HepG2 (cell line): ENCODE measurements around the gene TPBGL. TPM values are rescaled to one million over a fixed set of nuclear protein-coding genes. Genes with fewer than 3 reads are reported as not detected.

Experiments used
- CBX5 ChIP-seq: sonication (generic); formaldehyde crosslinking; IDR thresholded peaks from 2 replicates; pipeline ENCODE4 v1.4.0; 2020; ENCODE audit warnings: missing genetic modification reagents, borderline replicate concordance
- FOXJ3 ChIP-seq: sonication (generic); formaldehyde crosslinking; IDR thresholded peaks from 2 replicates; pipeline ENCODE4 v1.4.0; 2020; ENCODE audit warnings: missing genetic modification reagents, mild to moderate bottlenecking, borderline replicate concordance
- HOXA3 ChIP-seq: sonication (generic); formaldehyde crosslinking; IDR thresholded peaks from 2 replicates; pipeline ENCODE4 v1.5.0; 2020; ENCODE audit warnings: missing genetic modification reagents
- NFKBIZ ChIP-seq: IDR thresholded peaks from 2 replicates; pipeline ENCODE4 v1.6.1; 2018; ENCODE audit warnings: missing genetic modification reagents, missing compliant biosample characterization
- PPARG ChIP-seq: conservative IDR thresholded peaks from 2 replicates; pipeline ENCODE4 v1.6.1; 2016; ENCODE audit warnings: missing biosample characterization, missing genetic modification reagents
- TCF7 ChIP-seq: sonication (generic); IDR thresholded peaks from 2 replicates; pipeline ENCODE4 v1.6.1; 2016; ENCODE audit warnings: antibody characterized with exemption, low read depth
- ZKSCAN5 ChIP-seq: sonication (generic); formaldehyde crosslinking; IDR thresholded peaks from 2 replicates; pipeline ENCODE4 v1.5.1; 2020; ENCODE audit warnings: mild to moderate bottlenecking, missing genetic modification reagents
- ZNF256 ChIP-seq: sonication (generic); formaldehyde crosslinking; conservative IDR thresholded peaks from 2 replicates; pipeline ENCODE4 v1.4.0; 2020; ENCODE audit warnings: missing genetic modification reagents
- ZNF430 ChIP-seq: sonication (generic); formaldehyde crosslinking; IDR thresholded peaks from 2 replicates; pipeline ENCODE4 v1.9.0; 2021; ENCODE audit warnings: mild to moderate bottlenecking, missing genetic modification reagents
- ZNF616 ChIP-seq: sonication (generic); formaldehyde crosslinking; IDR thresholded peaks from 2 replicates; pipeline ENCODE4 v1.5.0; 2020; ENCODE audit warnings: low read depth, mild to moderate bottlenecking, missing genetic modification reagents
- polyA plus RNA-seq, 8 experiments: library from polyadenylated mRNA; depleted of rRNA in 3 of 8; stranded (reverse) in 7 of 8; unstranded in 1 of 8; fragments of >200 nt; fragmentation: Illumina TruSeq in 4 of 8; extraction: Trizol in 4 of 8; gene quantifications; 2 replicates each; pipeline versions ENCODE4 v1.2.1 to v1.2.3, GENCODE V29; 2011 to 2016; ENCODE audit warnings: low read depth in 4 of 8, missing spikeins in 1 of 8, mixed read lengths in 1 of 8; ENCODE audit not compliant: insufficient read depth in 1 of 8
- total RNA-seq, 5 experiments: library from RNA; depleted of rRNA; stranded (reverse); fragments of >200 nt; fragmentation: Illumina TruSeq; extraction: Trizol; gene quantifications; 2 replicates each; pipeline ENCODE4 v1.2.3, GENCODE V29; 2016; ENCODE audit warnings: low read depth in 1 of 5
- TF ChIP-seq, protein P1 (sequence below): IDR thresholded peaks from 2 replicates; pipeline ENCODE4 v1.6.1; 2016; ENCODE audit warnings: low read depth, missing genetic modification reagents, missing compliant biosample characterization
- TF ChIP-seq, protein P2 (sequence below): sonication (generic); formaldehyde crosslinking; IDR thresholded peaks from 2 replicates; pipeline ENCODE4 v1.4.0; 2020; ENCODE audit warnings: missing genetic modification reagents; ENCODE audit errors: not compliant biosample characterization
- TF ChIP-seq, protein P3 (sequence below): sonication (generic); formaldehyde crosslinking; IDR thresholded peaks from 2 replicates; pipeline ENCODE4 v1.5.1; 2020; ENCODE audit warnings: mild to moderate bottlenecking, moderate library complexity, missing genetic modification reagents
- TF ChIP-seq, protein P4 (sequence below), 2 experiments: IDR thresholded peaks; 2 replicates each; pipeline ENCODE4 v1.6.1; 2011 to 2012; ENCODE audit warnings: low read length in 2 of 2, borderline replicate concordance in 1 of 2, low read depth in 1 of 2, mild to moderate bottlenecking in 1 of 2, moderate library complexity in 1 of 2
- TF ChIP-seq, protein P5 (sequence below): sonication (generic); formaldehyde crosslinking; IDR thresholded peaks from 2 replicates; pipeline ENCODE4 v1.5.0; 2020; ENCODE audit warnings: mild to moderate bottlenecking, missing genetic modification reagents, borderline replicate concordance

The TPBGL gene
- total and polyA plus RNA-seq, 2 of the 13 experiments (the other 11 are each of a cell fraction or from before 2014, with no cell fraction given) = not detected

DNA sequence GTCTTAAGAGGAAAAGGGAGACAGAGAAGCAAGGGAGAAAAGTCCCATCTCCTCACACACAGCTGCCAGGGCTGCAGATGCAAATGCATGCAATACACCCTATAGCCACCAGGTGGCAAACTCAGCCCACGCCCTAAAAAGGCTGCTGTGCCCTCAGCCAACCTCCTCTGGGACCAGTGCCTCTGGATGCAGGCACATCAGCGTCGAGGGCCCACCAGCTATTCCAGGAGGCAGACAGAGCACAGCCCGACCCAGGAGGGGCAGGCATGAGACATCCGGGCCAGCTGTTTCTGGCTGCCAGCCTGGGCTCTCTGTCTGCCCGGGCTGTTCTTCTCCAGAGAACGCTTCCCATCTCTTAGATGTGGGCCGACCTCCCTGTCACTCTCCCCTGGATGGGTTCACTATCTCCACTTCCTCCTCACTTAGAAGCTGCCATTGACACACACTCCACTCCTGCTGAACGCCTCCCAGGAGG, 39.7 kb downstream of the TPBGL start (continued):
- no peak for TF ChIP-seq ZKSCAN5 (CRISPR knock-in tag)
- TF ChIP-seq, protein P1, sequence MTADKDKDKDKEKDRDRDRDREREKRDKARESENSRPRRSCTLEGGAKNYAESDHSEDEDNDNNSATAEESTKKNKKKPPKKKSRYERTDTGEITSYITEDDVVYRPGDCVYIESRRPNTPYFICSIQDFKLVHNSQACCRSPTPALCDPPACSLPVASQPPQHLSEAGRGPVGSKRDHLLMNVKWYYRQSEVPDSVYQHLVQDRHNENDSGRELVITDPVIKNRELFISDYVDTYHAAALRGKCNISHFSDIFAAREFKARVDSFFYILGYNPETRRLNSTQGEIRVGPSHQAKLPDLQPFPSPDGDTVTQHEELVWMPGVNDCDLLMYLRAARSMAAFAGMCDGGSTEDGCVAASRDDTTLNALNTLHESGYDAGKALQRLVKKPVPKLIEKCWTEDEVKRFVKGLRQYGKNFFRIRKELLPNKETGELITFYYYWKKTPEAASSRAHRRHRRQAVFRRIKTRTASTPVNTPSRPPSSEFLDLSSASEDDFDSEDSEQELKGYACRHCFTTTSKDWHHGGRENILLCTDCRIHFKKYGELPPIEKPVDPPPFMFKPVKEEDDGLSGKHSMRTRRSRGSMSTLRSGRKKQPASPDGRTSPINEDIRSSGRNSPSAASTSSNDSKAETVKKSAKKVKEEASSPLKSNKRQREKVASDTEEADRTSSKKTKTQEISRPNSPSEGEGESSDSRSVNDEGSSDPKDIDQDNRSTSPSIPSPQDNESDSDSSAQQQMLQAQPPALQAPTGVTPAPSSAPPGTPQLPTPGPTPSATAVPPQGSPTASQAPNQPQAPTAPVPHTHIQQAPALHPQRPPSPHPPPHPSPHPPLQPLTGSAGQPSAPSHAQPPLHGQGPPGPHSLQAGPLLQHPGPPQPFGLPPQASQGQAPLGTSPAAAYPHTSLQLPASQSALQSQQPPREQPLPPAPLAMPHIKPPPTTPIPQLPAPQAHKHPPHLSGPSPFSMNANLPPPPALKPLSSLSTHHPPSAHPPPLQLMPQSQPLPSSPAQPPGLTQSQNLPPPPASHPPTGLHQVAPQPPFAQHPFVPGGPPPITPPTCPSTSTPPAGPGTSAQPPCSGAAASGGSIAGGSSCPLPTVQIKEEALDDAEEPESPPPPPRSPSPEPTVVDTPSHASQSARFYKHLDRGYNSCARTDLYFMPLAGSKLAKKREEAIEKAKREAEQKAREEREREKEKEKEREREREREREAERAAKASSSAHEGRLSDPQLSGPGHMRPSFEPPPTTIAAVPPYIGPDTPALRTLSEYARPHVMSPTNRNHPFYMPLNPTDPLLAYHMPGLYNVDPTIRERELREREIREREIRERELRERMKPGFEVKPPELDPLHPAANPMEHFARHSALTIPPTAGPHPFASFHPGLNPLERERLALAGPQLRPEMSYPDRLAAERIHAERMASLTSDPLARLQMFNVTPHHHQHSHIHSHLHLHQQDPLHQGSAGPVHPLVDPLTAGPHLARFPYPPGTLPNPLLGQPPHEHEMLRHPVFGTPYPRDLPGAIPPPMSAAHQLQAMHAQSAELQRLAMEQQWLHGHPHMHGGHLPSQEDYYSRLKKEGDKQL (CRISPR knock-in tag) = no peak
- TF ChIP-seq, protein P2, sequence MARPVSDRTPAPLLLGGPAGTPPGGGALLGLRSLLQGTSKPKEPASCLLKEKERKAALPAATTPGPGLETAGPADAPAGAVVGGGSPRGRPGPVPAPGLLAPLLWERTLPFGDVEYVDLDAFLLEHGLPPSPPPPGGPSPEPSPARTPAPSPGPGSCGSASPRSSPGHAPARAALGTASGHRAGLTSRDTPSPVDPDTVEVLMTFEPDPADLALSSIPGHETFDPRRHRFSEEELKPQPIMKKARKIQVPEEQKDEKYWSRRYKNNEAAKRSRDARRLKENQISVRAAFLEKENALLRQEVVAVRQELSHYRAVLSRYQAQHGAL (CRISPR knock-in tag) = no peak
- no peak for TF ChIP-seq ZNF430 (CRISPR knock-in tag)
- TF ChIP-seq FOXJ3 (CRISPR knock-in tag) = no peak
- TF ChIP-seq TCF7 = no peak
- TF ChIP-seq, protein P3, sequence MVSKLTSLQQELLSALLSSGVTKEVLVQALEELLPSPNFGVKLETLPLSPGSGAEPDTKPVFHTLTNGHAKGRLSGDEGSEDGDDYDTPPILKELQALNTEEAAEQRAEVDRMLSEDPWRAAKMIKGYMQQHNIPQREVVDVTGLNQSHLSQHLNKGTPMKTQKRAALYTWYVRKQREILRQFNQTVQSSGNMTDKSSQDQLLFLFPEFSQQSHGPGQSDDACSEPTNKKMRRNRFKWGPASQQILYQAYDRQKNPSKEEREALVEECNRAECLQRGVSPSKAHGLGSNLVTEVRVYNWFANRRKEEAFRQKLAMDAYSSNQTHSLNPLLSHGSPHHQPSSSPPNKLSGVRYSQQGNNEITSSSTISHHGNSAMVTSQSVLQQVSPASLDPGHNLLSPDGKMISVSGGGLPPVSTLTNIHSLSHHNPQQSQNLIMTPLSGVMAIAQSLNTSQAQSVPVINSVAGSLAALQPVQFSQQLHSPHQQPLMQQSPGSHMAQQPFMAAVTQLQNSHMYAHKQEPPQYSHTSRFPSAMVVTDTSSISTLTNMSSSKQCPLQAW (CRISPR knock-in tag) = peak; percentile 56
- 0 out of 2 replicates have a peak, but pooled peaks have one; percentile 22 for TF ChIP-seq HOXA3 (CRISPR knock-in tag)
- no peak for TF ChIP-seq ZNF256 (CRISPR knock-in tag)
- TF ChIP-seq NFKBIZ (CRISPR knock-in tag) = no peak
- no peak for TF ChIP-seq ZNF616 (CRISPR knock-in tag)
- peak; percentile 57; the same call in 1 of the 2 replicates for TF ChIP-seq CBX5 (CRISPR knock-in tag)
- TF ChIP-seq, protein P4, sequence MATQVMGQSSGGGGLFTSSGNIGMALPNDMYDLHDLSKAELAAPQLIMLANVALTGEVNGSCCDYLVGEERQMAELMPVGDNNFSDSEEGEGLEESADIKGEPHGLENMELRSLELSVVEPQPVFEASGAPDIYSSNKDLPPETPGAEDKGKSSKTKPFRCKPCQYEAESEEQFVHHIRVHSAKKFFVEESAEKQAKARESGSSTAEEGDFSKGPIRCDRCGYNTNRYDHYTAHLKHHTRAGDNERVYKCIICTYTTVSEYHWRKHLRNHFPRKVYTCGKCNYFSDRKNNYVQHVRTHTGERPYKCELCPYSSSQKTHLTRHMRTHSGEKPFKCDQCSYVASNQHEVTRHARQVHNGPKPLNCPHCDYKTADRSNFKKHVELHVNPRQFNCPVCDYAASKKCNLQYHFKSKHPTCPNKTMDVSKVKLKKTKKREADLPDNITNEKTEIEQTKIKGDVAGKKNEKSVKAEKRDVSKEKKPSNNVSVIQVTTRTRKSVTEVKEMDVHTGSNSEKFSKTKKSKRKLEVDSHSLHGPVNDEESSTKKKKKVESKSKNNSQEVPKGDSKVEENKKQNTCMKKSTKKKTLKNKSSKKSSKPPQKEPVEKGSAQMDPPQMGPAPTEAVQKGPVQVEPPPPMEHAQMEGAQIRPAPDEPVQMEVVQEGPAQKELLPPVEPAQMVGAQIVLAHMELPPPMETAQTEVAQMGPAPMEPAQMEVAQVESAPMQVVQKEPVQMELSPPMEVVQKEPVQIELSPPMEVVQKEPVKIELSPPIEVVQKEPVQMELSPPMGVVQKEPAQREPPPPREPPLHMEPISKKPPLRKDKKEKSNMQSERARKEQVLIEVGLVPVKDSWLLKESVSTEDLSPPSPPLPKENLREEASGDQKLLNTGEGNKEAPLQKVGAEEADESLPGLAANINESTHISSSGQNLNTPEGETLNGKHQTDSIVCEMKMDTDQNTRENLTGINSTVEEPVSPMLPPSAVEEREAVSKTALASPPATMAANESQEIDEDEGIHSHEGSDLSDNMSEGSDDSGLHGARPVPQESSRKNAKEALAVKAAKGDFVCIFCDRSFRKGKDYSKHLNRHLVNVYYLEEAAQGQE (IDR thresholded peaks at IDR 0.05; ENCODE audit: borderline replicate concordance in 1 of 2, low read depth in 1 of 2, low read length in 2 of 2) = no peak
- TF ChIP-seq PPARG = 0 out of 2 replicates have a peak, but pooled peaks have one; percentile 32
- TF ChIP-seq, protein P5, sequence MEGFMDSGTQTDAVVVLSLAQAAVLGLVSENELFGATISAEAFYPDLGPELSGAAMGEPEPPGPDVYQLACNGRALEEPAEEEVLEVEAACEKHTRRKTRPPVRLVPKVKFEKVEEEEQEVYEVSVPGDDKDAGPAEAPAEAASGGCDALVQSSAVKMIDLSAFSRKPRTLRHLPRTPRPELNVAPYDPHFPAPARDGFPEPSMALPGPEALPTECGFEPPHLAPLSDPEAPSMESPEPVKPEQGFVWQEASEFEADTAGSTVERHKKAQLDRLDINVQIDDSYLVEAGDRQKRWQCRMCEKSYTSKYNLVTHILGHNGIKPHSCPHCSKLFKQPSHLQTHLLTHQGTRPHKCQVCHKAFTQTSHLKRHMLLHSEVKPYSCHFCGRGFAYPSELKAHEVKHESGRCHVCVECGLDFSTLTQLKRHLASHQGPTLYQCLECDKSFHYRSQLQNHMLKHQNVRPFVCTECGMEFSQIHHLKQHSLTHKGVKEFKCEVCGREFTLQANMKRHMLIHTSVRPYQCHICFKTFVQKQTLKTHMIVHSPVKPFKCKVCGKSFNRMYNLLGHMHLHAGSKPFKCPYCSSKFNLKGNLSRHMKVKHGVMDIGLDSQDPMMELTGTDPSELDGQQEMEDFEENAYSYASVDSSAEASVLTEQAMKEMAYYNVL (CRISPR knock-in tag) = no peak
